Astrocyte (in vitro differentiated cells and primary cell): ENCODE data around the gene CMTR2.

Experiments
- EZH2 ChIP-seq: IDR thresholded peaks from 2 replicates; pipeline ENCODE4 v1.6.1; 2012; ENCODE audit warnings: mild to moderate bottlenecking, low read length, inconsistent platforms; ENCODE audit not compliant: insufficient read depth
- TF ChIP-seq, protein P1 (sequence below): IDR thresholded peaks from 2 replicates; pipeline ENCODE4 v1.5.1; 2011; ENCODE audit warnings: low read depth, mild to moderate bottlenecking, inconsistent platforms, low read length, moderate library complexity; ENCODE audit not compliant: insufficient read depth

DNA sequence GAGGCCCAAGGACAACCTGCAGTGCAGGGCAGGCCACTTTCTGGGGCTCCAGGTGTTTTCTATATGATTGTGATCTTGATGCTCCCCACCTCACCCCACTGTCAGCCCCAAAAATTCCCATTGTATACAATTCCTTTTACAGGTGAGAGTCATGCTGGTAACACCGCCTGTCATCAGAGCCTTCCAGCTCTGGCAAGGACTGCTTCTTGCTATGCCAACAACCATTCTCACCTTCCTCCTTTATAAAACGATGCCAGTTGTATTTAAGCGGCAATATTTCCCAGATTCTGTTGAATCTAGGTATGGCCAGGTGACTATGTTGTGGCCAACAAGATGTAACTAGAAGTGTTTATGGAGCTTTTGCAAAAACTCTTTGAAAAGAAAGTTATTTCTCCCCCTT lies 38.9 kb upstream of the CMTR2 start:
- TF ChIP-seq, protein P1, sequence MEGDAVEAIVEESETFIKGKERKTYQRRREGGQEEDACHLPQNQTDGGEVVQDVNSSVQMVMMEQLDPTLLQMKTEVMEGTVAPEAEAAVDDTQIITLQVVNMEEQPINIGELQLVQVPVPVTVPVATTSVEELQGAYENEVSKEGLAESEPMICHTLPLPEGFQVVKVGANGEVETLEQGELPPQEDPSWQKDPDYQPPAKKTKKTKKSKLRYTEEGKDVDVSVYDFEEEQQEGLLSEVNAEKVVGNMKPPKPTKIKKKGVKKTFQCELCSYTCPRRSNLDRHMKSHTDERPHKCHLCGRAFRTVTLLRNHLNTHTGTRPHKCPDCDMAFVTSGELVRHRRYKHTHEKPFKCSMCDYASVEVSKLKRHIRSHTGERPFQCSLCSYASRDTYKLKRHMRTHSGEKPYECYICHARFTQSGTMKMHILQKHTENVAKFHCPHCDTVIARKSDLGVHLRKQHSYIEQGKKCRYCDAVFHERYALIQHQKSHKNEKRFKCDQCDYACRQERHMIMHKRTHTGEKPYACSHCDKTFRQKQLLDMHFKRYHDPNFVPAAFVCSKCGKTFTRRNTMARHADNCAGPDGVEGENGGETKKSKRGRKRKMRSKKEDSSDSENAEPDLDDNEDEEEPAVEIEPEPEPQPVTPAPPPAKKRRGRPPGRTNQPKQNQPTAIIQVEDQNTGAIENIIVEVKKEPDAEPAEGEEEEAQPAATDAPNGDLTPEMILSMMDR, result no peak
- no peak for TF ChIP-seq EZH2
